ENCODE data around the gene SLC2A4RG.

SLC2A4RG gene

DNA sequence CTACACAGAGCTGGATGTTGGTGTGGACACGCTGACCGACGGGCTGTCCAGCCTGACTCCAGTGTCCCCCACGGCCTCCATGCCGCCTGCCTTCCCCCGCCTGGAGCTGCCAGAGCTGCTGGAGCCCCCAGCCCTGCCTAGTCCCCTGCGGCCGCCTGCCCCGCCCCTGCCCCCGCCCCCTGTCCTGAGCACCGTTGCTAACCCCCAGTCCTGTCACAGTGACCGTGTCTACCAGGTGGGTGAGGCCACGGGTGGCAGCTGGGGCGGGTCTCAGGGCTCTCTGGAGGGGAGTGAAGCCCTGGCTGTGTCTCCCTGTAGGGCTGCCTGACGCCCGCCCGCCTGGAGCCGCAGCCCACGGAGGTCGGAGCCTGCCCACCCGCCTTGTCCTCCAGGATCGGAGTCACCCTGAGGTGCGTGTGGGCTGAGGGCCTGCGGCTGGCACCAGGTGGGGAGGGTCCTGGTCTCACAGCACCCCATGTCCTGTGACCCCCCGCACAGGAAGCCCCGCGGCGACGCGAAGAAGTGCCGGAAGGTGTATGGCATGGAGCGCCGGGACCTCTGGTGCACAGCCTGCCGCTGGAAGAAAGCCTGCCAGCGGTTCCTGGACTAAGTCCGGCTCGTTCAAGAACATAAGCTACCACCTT lies 2.9 kb downstream of the SLC2A4RG start:
- DNase-seq = no peak

DNA sequence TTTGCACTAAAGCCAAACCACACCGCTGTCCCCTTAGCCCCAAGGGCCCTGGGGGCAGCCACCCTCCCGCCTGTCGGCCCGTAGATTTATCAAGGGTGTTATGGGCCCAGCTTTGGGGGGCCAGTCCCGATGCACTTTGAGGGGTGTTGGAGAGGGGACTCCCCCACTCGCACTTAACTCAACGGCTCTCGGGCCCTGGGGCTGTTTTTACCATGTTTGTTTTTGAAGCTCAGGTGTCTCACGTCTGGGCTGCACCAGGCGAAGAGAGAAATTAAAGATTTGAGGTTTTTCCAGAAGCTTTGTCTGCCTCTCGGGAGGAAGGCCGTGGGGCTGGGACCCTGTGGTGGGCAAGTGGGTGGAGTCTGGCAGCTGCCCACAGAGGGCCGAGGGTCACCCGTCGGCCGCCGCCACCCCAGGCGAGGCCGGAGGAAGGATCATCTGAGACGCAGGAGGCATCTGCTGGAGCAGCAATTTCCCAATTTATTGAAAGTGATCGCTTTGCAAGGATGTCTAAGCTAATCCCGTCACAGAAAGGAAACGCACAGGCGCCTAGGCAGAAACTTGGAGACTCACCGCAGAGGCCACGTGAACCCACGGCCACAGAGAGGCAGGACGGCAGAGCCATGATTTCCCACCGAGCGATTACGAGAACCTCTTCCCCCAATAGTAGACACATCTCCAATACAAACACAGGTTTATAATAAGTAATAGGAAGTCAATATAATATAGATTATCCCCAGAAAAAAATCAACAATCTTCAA lies 3.8 kb downstream of the SLC2A4RG start:
- DNase-seq = no peak

DNA sequence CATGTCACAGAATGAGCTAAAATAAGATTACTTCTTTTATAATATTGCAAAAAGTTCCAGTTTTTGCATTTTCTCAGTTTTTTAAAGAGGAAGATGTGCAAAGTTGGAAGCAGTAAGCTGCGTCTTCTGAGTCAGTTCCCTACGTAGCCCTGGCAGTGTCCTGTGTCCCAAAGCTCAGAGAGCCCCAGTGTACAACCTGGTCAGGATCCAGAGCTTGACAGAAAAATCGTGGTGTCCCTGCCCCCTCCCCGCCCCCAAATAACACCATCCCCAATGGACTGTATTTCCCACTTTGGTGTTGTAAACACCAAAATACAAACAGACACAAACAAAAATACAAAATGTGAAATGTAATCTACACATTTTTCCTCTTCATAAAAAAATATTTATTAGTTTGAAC lies 4.6 kb downstream of the SLC2A4RG start:
- no peak for DNase-seq

- DNase-seq = no peak
These were observed 5.2 kb downstream of the SLC2A4RG start for GRCh38 chr20:63744574-63745423.

GRCh38 chr20:63745424-63745805 lies 5.8 kb downstream of the SLC2A4RG start:
- no peak for DNase-seq

DNA sequence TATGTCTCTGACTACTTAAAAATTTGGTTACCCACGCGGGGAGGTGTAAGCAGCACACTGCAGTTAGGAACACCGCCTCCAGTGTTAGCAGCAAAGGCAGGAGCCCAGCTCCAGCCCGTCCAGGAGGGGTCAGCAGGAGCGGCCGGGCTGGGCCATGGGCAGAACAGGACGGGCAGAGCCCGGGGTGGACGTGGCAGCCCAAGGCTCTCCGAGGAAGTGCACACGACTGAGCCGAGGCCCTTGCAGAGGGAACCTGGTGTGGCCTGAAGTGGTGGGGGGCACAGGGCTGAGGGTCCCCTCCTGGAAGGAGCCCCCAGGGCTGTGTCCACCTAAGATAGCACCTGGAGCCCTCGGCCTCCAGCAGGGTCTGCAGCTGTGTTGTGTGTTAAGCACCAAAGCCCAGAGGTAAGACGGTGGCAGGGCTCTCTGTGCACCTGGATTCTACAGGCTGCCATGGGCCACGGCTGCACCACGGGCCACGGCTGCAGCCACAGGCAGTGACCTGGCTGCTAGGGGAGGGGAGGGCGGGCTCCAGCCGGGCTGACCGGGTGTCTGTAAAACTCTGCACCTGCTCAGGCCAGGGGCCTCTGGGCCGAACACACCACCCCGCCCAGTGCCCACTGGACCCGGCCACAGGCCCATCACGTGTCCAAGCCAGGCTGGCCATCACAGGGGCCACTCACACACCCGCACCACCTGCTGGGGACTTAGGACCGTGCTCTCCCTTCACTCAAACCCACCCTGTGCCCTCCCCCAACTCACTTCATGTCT lies 6.6 kb downstream of the SLC2A4RG start:
- no peak for DNase-seq

GRCh38 chr20:63746751-63747315 lies 7.3 kb downstream of the SLC2A4RG start:
- DNase-seq = no peak

- no peak for DNase-seq
These were observed 8.1 kb downstream of the SLC2A4RG start for GRCh38 chr20:63747622-63748069.

GRCh38 chr20:63748070-63748933 lies 8.7 kb downstream of the SLC2A4RG start:
- DNase-seq = no peak

DNA sequence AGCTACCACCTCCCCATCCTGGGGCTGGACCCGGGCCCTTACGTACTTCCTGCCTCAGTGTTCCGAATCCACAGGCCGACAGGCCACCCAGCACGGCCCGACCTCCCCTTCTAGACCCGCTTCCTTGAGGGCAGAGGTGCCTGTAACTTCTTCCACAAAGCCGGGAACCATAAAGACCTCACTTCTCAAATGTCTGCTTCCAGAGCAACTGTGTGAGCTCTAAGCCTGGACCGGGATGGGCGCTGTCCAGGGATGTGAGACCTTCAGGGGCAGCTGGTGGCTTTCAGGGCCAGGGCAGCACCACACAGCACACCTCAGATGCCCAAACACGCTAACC lies 9.3 kb downstream of the SLC2A4RG start:
- no peak for DNase-seq

- no peak for DNase-seq
These were observed 10.3 kb downstream of the SLC2A4RG start for GRCh38 chr20:63749597-63750508.

GRCh38 chr20:63750807-63751470 lies 11.4 kb downstream of the SLC2A4RG start:
- DNase-seq = peak; percentile 47 to 70

DNA sequence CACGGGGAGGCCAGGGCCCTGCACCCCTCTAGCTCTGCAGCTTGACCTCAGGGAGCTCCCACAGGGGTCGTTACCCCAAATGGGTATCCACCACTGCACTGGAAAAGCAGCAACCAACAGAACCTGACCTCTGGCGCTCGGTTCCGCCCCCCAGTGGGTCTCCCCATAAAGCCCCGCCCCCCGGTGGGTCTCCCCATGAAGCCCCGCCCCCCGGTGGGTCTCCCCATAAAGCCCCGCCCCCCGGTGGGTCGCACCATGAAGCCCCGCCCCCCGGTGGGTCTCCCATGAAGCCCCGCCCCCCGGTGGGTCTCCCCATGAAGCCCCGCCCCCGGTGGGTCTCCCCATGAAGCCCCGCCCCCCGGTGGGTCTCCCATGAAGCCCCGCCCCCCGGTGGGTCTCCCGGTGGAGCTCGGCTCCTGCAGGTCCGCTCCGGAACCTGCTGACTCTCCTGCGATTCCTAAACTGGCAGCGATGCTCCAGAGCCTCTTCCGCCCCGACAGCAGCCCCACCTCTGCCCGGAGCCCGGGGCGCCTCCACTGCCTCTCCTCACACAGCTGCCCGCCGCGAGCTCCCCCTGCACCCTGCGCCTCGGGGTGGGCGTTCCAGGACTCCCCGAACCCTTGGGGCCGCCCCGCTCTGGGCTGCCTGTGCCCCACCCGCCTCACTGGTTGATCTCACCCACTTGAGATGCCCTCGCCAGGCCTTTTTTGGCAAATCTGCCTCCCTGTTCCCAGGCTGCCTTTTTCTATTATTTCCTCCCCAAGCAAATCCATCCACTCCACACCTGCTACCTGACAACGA lies 12.1 kb downstream of the SLC2A4RG start:
- peak in 1 of 2 donors; percentile 31 for DNase-seq

DNA sequence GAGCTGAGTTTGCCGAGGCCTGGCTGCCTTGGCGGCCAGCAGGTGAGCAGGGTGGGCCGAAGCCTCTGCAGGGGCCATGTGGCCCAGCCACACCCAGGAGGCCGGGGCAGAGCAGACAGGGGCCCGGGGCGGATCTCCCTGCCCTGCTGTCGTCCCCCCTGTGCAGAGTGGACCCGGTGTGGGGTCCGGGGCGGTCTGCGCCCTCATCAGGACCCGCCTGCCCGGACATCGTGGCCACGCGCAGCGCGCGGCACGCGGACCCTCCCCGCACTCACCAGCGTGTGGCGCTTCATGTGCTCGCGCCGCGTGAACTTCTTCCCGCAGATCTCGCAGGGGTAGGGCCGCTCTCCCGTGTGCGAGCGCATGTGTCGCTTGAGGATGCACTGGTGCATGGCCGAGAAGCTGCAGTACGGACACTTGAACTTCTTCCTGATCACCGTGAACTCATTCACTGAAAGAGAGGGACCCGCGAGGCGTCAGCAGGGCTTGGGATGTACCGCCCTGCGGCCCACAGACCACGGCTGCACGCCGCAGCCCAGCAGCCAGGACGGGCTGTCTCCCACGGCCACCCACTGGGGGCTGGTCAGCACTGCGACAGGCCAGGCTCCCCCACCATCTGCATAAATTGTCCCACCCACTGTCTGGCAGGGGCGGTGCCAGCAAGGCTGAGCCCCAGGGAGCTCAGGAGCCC lies 13.0 kb downstream of the SLC2A4RG start:
- DNase-seq = no peak

GRCh38 chr20:63753381-63753780 lies 13.8 kb downstream of the SLC2A4RG start:
- no peak for DNase-seq

DNA sequence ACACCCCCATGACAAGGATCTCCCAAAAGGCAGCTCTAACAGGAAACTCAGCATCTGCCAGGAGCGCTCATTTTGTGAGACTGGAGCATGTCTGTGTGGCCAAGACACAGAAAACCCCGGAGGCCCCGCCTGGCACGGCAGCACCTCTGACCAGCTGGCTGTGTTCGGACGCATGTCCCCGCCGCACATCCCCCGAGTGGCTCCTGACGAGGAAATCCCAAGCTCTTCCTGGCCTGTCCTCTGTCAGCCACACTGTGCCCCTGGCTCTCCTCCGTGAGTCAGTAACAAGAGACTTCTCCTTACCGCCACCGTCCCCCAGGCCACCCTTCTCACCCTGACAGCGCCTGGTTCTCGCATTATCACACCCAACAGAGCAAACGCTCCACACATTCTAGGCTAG lies 14.4 kb downstream of the SLC2A4RG start:
- no peak for DNase-seq

DNA sequence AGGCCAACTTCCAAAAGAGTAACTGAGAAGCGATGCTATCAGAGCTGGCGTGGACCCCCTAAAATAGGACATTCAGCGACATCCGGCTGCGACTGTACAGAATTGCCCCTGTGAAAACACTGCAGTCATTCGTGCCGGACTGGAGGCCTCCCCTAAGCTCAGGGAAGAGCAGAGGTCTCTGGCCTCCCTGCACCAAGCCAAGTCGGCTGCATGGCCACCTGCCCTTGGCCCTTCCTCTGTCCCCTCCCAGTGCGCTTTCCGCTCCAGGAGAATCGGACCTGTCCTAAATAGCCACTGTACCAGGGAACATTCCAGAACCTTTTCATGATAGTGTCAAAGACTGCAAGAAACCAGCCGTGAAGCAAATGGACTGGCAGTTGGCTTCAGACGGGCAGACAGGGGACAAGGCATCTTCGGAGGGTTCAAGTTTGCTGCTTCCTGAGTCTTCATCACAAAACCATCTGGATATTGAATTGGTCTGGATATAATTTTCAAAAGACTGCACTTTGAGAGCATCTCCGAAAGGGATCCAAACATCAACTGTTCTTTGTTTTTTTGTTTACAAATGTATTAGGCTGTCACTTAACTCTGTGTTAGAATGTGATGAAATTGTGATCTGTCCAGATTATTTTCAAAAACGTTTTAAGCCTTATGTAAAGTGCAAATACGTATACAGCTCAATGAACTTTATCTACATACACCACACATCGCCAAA lies 16.5 kb downstream of the SLC2A4RG start:
- no peak for DNase-seq

DNA sequence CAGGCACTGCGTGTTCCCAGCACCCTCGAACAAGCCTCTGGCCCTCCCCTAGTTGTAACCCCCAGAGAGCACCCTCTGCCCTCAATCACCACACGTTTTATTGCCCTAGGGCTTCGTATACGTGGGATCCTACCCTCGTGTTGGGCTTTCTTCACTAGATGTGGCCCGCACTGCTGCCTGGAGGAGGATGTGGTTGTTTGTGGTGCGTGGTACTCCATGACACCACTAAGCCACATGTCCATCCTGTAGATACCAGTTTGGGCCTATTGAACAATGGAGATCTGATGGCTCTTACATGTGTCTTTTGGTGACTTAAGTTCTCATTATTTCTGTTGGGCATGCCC lies 17.0 kb downstream of the SLC2A4RG start:
- DNase-seq = peak in 1 of 2 donors; percentile 43
